ENCODE measurements around the gene ARAP1.
A peak's percentile ranks its signal among the peaks of the same experiment; 100 is the strongest.
"Not testable (repeated sequence)": the region's sequence is repeated elsewhere in the genome, so short reads cannot be mapped to it uniquely, and the experiment has no call there.

Gene ARAP1

DNA sequence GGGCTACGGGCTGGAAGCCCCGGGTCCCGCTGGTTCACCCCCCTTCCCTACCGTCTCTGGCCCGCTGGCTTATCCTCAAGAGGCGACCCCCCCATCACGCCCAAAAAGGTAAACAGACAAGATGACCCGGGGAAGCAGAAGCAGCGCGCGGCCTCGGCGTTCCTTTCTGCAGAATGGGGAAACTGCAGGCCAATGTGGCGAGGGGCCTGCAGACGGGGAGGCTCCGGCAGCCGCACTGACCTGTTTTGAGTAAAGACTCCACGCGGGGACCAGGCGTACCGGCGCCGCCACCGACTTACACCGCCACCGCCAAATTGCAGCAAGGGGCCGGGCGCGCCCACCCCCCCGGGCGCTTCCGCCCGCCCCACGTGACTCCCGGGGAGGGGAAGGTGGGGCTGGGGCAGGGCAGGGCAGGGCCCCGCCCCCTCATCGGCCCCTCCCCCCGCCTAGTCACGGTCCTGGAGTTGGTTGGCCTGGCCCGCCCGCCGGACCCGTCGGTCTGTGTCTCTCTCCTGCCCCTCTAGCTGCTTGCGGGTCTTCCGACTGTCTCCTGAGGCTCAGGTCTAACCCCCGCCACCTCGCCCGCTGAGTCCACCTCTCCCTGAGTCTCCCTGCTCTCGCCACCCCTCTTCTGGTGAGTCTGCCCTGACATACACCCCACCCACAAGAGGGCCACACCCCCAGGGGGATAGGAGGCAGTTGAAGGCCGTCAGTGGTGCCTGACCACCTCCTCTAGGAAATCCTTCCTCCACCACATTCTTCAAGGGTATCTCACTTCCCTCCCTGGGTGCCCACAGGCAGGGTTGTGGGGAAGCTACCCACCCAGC lies at the start of gene ARAP1:
Gene ARAP1, minus strand, starts transcription at position 321 of the 827 bp plus-strand sequence. CDS start 25,280 bp downstream, outside the sequence.
- peak; percentile 66 to 90 (median 79) for DNase-seq

DNA sequence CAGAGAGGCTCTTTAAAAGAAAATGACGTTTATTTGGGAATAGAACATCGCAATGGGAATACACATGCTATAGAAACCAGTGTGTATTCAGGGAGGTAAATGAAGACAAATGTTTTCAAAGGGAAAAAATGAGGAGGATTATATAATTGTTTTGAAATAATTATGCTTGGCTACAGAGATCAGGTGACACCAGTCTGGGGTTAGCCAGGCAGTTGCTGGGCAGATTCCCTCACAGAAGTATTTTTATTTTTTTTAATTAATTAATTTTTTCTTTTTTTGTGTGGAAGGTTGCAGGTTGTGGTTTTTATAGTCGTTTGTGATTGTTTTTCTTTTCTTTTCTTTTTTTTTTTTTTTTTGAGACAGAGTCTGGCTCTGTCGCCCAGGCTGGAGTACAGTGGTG lies 47.2 kb upstream of the ARAP1 start:
- DNase-seq = no peak

DNA sequence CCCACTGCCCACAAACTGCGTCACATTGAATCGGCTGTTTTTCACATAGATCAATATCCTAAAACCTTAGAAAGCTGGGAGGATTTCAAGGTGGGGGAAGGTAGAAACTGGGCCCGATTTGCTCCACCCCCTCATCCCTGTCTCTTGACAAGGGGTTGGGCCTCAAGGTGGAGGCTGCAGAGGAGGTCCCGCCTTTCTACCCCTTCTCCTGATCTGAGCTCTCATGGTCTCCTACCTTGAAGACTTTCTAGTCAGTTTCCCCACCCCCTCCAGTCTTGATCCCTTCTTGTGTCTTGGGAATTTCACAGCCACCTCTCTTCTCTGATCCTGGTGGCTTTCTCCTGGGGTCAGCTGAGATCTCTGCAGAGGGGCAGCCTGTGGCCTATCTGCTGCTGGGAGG lies 46.2 kb upstream of the ARAP1 start:
- DNase-seq = no peak

DNA sequence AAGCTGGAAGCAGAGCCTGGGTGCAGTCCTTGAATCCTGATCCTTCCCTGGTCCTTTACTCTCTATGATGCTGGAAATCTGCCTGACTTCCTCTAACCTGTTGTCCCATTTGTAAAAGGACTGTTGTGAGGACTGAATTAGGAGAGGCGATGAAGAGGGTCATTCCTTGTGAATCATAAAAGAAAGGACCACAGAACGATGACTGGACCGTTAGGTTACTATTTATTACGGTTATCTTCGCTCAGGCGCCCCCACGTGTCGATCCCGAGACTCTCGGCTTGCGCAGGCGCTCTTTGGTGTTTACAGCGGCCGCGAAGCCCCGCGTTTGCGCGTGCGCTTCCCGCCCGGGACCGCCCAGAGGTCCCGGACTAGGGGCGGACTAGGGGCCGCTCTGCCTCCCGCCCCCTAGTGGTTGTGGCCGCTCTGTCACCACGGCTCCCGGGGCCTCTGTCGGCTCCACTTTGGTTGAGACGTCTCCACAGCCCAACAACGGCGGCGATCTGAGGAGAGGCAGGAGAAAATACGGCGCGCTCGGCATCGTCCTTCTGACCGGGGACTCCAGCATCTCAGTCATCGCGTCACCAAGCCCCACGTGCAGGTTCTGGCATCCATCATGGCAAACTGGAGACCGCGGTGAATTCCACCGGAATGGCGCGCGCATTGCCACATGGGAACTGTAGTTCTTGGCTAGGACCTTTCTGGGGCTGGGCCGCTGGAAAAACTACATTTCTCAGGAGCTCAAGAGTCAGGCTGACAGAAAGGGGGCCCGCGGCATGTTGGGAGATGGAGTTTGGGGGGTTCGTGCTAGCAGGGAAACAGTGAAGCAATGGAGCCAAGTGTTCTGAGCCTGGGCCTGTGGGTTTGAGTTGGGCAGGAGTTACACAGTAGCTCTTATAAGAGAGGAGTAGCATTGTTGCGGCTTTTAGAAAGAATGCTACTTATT lies 41.5 kb upstream of the ARAP1 start, which contains the start of gene STARD10:
Gene STARD10, minus strand, starts transcription at position 623 of the 943 bp plus-strand sequence. CDS start 12,866 bp downstream, outside the sequence.
- peak; percentile 99 to 100 (median 100) for DNase-seq

DNA sequence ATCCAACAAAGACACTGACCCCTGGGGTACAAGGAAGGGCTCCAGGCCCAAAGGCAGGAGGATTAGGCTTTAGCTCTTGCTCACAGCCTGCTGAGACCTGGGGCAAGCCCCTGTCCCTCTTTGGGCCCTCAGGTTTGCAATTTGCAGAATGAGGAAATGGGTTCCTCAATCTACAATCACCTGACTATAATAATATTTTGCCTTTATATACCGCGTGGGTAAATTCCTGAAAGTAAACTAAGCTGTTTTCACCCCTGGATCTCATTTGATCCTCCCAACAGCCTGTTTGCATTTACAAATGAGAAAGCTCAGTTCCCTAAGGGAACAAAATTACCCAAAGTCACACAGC lies 40.8 kb upstream of the ARAP1 start:
- DNase-seq = no peak

DNA sequence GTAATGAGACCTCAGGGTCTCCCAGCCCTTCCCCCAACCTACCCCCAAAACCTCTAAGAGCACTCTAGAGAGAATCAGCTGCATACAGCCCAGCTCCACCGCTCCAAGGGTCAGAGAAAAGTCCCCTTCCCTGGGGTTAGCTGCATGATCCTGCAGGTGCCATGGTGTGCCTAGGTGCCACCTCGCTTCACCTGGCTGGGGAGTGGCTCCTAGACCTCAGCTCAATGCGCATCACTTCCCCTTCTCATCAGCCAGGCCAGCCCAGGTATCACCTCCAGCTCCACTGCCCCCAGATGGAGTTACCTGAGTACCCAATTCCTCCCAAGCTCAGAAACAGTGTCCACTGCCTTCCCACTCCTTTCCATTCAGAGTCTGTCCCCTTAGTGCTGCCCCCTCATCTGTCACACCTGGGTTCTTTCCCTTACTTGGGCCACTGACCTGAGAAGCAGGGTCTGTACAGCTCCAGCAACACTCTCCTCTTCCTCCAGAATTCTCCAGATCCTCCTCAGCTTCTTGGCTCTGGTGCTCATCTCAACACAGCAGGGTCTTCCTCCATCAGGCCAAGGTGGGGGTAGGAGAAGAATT lies 40.3 kb upstream of the ARAP1 start:
- DNase-seq = no peak

DNA sequence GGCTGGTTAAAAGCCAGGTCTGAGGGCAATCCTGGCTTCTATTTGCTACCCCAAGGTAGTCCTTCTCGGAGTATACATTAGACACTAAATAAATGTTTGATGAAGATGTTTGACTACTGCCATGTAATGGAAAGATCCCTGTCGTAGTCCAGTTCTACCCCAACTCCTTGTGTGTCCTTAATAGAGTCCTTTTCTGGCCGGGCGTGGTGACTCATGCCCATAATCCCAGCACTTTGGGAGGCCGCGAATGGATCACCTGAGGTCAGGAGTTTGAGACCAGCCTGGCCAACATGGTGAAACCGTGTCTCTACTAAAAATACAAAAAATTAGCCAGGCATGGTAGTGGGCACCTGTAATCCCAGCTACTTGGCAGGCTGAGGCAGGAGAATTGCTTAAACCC lies 39.0 kb upstream of the ARAP1 start:
- DNase-seq = not testable (repeated sequence)

DNA sequence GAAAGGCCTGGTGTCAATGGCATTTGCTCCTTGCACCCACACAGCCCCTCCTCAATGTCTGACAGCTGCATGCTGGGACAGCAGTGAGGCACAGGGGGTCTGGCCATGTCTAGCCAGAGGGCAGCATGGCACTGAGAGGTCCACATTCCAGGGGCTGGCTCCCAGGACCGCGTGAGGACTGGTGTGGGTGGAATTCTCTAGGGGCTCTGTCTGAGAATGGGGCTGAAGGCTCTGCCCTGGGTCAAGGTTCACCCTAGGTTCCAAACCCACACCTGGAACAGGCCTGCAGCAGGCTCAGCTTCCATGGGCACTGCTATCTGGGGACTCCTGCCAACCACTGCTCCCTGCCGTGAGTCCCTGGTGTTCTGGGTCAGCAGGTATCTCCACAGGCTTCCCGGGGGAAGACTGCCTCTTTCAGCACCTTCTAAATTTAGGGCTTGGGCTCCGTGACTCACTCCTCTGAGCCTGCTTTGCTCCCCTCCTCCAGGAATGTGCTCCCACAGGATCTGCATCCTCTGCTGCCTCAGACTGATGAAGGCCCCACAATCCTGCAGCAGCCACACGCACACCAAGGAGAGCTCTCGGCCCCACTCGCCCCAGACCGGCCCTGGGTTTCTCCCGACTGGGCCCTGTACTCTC lies 37.4 kb upstream of the ARAP1 start:
- DNase-seq = no peak

DNA sequence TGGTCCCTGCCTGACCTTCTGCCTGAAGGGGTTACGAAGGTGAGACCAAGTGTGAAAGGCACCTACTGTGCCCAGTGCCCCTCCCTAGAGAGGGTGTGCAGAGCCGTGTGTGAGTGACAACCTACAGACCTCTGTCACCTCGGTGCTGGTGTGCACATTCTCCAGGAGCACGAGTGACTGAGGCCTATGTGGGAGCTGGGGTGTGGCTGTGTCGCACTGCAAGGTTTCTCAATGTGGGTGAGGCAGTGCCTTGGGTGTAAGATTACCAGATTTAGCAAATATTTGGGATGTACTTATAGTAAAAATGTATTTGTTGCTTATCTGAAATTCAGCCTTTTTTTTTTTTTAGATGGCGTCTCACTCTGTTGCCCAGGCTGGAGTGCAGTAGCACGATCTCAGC lies 36.0 kb upstream of the ARAP1 start:
- DNase-seq = peak in 1 of 3 donors; percentile 37

DNA sequence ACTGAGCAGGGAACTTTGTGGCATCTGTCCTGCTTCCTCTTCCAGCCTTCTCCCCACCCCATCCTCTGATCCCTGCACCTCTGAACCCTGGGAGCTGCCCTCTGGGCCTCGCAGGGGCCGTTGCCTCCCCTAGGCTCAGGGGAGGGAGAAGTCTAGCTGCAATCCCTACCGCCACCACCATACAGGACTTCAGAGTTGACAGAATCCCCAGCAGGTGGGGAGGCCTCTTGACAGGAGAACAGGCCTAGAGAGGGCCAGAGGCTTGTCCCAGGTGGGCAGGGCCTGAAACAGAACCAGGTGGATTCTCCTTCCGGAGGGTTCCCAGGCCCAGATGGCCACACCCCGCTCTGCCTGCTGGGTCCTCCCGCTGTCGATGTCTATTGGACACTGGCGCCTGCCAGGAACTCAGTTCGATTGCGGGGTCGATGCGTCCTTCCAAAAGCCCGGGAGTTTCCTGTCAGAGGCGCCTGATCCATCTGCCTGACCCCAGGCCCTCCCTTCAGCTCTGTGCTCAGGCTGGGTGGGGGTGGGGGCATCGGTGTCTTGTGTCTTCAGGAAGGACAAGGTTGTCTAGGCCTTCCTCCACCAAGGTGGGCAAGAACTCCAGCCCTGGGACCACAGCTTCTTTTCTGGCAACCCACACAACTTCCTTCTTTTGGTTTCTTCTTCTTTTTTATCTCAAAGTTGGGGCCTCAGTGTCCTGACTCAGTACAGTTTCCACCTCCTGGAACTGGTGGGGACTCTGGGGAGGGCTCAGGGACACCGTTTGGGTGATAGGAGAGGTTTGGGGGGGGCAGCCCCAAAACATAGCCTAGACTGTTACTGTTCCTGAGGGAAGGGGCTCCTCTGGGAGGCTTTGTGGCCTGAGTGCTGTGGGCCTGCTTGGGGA lies 35.3 kb upstream of the ARAP1 start:
- DNase-seq = peak; percentile 58 to 71 (median 67)

DNA sequence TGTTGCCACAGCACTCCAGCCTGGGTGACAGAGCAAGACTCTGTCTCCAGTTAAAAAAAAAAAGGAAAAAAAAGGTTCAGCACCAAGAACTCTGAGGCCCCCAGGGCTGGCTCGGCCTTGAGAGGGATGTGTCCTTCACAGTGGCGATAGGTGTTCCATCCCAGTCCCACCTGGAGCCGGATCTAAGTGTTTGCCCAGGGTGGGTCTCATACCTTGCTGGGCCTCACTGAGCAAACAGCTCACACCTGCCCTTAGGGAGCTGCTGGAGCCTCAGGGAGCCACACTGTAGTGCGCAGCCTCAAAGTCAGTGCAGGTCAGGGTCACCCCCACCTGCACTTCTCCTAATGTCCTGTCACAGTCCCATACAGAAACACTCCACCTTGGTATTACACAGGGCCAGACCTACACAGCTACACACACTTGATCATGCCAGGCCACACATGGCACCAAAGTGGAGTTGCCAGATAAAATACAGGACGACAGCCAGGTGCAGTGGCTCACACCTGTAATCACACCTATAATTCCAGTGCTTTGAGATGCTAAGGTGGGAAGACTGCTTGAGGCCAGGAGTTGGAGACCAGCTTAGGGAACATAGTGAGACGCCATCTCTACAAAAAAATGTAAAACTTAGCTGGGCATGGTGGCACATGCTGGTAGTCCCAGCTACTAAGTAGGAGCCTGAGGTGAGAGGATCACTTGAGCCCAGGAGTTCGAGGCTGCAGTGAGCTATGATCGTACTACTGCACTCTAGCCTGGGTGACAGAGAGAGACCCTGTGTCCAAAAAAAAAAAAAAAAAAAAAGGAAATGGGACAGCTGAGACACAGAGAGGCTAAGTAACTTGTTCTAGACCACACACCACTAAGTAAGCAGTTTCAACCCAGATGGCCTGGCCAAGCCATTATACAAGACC lies 34.4 kb upstream of the ARAP1 start:
- DNase-seq = no peak

DNA sequence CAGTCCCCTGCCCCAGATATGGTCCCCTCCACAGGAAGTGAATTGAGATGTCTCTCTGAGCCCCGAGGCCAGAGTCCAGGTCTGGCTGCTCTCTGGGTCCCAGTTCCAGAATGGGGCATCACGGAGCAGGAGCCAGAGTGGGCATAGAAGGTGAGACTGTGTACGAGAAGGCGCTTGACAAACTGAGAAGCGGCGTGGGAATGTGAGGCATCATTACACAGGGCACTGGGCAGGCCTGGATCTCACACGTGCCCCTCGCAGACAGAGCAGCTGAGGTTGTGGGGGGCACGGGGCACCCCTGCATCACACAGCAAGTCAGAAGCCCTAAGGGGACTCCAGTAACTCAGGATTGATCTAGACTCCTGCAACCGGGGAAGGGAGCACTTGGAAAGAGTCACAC lies 32.5 kb upstream of the ARAP1 start:
- DNase-seq = no peak

DNA sequence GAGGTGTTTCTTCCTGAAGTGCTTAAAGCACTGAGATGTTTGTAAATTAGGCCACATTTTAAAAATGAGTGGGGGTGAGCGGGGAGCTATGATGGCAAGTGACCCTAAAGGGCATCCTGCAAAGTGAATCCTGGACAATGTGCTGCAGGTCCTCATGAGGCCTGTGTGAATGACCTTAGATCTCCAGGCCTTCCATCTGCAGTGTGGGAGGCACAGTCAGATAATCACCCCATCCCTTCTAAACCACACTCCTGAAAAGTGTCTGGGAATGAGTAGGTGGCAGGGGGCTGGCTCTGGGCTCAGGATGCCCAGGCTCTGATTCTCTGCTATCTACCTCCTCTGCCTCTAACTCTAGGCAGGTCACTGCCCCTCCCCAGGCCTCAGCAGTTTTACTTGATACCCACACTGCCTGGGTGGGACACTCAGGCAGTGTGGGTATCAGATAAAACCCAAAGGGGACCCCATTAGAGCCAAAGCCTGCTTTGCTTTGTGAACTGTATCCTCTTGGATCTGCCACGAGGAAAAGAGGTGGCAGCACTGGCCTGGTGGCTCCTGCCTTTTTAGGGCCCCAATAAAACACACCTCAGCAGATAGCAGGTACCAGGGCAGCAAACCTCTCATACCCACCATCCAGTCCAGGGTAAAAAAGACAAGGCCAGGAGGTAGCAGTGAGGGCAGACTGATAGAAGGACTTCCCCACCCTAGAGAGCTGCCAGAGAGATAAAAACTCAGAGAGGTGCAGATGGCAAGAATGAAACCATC lies 31.1 kb upstream of the ARAP1 start:
- DNase-seq = no peak

DNA sequence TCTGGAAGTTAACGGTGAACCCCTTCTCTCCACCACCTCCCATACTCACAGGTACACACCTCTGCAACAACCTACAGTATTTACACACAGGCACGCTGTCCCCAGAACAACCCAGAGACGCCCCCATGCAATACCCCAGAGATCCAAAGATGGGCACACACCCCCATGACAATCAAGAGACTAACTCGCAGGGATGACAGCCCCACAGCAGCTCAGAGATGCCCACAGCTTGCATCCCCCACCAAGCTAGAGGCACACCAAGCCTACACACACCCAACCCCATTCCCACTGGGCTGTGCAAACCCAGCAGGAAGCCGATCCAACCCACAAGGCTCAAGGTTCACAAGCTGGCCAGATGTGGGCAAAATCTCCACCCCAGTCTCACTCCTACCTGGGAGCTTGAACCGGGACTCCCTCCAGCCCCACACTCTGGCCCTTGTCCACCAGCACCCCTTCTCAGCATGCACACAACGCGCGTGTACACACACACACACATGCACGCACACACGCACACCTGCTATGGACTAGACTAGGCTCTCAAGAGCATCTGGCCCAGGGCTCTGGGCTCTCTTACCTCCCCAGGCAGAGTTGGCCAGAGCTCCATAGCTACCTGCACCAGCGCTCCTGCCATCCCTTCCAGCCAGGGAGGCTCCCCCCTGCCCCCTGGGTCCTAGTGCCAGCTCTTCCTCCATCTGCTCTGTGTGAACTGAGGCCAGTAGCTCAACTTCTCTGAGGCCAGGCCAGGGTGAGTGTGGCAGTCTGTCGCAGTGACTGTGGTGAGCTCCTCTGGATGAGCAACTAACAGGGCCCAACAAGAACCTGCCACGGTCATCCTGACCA lies 30.1 kb upstream of the ARAP1 start:
- DNase-seq = no peak

DNA sequence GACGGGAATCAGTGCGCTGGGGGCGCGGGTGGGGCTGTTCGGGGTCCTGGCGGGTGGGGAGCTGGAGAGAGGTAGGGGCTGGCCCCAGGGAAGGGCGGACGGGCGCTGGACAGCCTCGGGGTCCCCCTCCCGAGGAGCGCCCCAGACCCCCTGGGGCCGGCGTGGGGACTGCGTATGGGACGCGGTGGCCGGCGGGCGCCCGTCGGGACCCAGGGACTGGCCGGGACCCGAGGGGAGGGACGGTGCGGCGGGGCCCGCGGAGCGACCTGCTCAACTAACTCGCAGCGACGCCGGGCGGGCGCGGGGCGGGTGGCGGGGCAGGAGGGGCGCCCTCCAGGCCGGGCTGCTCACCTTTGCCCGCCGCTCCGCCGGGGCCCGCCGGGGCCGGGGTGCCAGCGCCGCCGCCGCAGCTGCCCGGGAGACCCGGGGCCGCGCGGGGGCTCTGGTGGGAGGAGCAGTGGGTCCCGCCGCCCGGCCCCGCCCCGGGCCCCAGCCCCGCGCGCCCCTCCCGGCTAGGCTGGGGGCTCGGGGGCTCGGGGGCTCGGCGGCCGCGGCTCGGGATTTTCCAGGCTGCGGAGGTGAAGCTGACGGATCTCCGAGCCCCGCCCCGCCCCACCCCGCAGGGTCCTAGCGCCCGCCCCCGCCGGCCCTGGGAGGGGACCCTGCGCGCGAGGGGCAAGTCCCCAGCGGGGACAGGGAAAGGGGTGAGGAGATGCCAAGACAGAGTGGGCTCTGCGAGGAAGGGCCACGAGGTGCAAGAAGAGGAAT lies 29.3 kb upstream of the ARAP1 start:
- DNase-seq = peak in 1 of 3 donors; percentile 66

DNA sequence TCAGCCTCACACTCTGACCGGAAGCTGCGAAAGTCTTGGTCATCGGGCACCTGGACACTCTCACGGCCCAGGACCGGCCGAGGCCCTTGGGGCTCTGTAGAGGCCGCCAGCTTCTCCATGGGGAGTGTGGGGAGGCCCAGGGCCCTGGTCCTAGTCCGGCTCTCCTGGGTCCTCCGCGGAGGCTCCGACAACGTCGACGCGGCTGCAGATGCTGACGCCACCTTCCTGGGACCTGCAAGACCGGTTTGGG lies 28.8 kb upstream of the ARAP1 start:
- no peak for DNase-seq

DNA sequence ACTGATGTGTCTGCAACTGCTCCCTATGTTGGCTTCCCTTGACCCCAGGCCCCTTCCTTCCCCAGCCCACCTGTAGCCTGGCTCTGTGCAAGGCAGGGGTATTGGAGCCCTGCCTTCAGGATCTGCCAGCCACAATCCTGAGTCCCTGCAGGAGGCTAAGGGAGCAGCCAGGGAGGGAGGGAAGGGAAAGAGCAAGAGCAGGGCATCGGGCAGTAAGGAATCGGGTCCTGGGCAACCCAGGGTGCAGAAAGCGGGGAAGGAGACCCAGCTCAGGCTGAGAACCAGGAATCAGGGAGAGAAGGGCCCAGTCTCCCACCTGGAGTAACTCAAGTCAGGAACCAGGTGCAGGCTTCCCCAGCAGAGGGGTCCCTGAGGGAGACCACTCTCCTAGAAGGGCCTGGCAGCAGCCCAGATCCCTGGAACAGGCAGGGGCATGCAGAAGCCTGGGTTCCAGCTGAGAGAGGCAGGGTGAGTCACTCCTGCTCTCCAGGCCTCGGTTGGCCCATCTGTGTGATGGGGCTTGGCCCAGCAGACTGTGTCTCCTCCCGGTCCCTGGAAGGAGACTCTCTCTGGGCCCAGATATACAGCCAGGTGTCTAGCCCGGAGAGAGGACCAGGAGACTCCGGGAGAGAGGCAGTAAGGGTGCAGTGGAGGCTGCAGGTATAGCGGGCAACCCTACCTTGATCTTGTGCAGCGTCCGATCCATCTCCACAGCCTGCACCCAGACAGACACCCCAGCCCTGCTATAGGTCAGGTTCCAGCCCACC lies 28.3 kb upstream of the ARAP1 start:
- DNase-seq = no peak

Measured in suppressor macrophage treated with lipopolysaccharide for 1 hour (primary cell).